Measurements from ENCODE around the gene CAMSAP2. TPM values are rescaled to one million over a fixed set of nuclear protein-coding genes. Genes with fewer than 3 reads are reported as not detected.

Gene CAMSAP2
- total RNA-seq, 6 experiments from 2014 or later, result 30.2 to 35.6 (median 33.3) TPM

DNA sequence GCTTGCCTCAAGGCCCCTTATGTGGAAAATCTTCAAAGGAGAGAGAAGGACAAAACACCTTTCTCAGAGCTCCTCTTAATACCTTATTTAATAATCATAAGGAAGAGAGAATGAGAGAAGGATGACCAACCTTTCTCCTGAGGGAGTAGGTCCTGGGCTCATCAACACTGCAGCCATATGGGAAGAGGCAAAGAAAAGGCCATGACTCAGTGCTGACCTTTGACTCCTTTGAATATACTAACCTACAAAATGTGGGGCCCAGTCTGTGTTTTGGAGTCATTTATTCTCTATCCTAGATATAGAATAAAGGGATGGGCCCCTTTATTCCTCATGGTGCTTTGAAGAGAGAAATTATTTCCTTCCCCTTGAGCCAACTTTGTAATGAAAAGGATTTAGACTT, 38.3 kb downstream of the CAMSAP2 start:
- H3K27ac Mint-ChIP-seq, result 0 out of 2 replicates have a peak overlapping the region, but pooled peaks have one; percentile 77

DNA sequence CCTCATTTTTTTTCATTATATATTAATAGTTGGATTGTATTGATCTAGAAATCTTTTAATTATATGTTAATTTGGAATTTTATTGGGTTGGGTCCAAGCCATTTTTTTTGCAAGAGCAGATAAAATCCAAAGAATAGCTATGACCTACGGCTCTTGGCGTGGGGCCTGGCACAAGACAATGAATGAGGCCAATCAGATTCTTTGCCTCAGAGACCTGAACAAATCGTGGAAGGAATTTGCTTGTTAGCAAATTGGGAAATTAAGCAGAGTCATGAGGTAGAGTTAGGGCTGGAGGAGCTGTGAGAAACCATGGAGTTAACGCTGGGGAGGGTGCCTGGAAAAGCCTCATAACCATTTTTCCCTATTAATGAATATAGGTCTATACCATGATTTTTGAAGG, 40.1 kb downstream of the CAMSAP2 start:
- no peak overlapping the region for H3K27ac Mint-ChIP-seq
- H3K36me3 Mint-ChIP-seq (ENCODE audit: low read depth), result peaks cover 23% of the 10 kb centered on the region
- no peak for TF ChIP-seq CTCF (IDR thresholded peaks at IDR 0.05)
- H3K4me3 Mint-ChIP-seq, result no peak overlapping the region
- no peaks in the 10 kb centered on the region for H3K27me3 Mint-ChIP-seq (ENCODE audit: insufficient read depth)
- peaks cover 70% of the 10 kb centered on the region for H3K4me1 Mint-ChIP-seq (ENCODE audit: low read depth)
- H3K9me3 Mint-ChIP-seq, result no peaks in the 10 kb centered on the region
- DNase-seq, result no peak

More for the DNA sequence above, 38.3 kb downstream of the CAMSAP2 start:
- Mint-ChIP-seq H3K9me3 (no peaks in the 10 kb centered on the region), H3K27me3 (ENCODE audit: insufficient read depth) (no peaks in the 10 kb centered on the region), H3K4me3 (no peak overlapping the region), H3K36me3 (ENCODE audit: low read depth) (peaks cover 7% of the 10 kb centered on the region), H3K4me1 (ENCODE audit: low read depth) (peaks cover 69% of the 10 kb centered on the region)
- peak; percentile 15 for DNase-seq
- TF ChIP-seq CTCF (IDR thresholded peaks at IDR 0.05), result no peak

DNA sequence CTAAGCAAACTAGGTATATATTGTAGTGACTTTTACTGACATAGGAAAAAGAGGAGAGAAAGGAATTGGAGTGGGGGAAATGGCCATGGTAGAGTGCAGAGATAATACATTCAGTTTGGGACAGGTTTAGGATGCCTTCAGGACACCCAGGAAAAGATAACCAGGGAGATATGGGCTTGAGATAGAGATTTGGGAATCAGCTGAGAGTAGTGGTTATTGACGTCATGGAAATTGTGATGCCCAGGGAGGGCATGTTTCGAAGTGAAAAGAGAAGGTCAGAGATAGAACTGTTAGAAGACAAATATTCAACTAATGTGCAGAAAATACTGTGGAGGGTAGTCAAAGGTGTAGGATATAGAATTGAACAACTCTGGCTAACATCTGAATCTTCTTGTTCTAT, 40.6 kb downstream of the CAMSAP2 start:
- peaks cover 70% of the 10 kb centered on the region for H3K4me1 Mint-ChIP-seq (ENCODE audit: low read depth)
- TF ChIP-seq CTCF (IDR thresholded peaks at IDR 0.05), result no peak
- no peaks in the 10 kb centered on the region for H3K9me3 Mint-ChIP-seq
- H3K4me3 Mint-ChIP-seq, result no peak overlapping the region
- H3K27me3 Mint-ChIP-seq (ENCODE audit: insufficient read depth), result no peaks in the 10 kb centered on the region
- DNase-seq, result no peak
- H3K36me3 Mint-ChIP-seq (ENCODE audit: low read depth), result peaks cover 26% of the 10 kb centered on the region
- H3K27ac Mint-ChIP-seq, result no peak overlapping the region

DNA sequence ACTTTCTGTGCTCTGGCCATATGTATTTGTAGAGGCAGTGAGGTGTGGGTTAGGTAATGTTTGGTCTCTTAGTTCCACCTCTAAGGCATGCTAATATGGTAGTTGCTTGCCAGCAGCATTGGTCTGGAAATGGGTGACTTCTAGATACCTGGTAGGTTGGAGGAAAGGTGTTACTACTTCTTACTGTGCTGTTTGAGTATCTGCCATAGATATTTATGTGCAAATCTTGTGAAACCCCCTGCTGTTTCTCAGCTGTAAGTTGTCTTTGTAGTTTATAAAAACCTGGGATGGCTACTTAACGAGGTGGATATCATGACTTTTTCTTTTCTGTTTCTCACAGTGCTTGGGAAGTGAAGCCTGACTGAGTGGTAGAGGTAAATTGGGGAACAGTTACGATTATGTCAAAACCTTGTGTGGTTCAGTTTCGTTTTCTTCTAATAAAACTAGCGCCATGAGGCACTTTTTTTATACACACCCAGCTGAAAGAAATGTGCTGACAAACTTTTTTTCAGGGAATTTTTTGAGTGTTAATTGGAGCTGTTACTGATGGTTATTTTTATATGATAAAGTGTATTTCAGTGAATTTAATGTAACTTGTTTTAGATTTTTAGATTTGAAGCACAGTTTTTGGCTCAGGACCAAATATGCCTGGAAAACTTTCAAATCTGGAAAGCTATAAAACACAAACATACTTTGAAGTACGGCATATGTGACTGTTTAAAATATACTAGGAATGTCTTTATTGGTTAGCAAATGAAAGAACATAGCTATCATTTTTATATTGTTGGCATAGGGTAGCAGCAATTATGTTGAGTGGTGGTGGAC, 42.1 kb downstream of the CAMSAP2 start:
- peak overlapping the region; percentile 73 for H3K27ac Mint-ChIP-seq
- no peak for DNase-seq
- no peaks in the 10 kb centered on the region for H3K27me3 Mint-ChIP-seq (ENCODE audit: insufficient read depth)

DNA sequence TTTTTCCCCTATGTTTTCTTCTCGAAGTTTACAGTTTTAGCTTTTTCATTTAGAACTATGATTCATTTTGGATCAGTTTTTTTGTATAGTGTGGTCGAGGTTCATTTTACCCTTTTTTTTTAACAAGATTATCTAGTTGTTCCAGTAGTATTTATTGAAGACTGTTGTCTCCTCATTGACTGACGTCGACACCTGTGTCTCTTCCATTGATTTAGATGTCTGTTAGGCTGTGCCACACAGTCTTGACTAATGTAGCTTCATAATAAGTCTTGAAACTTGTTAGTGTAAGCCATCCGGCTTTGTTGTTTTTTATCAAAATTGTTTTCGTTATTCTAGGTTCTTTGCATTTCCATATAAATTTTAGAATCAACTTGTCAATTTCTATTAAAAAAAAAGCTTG, 45.2 kb downstream of the CAMSAP2 start:
- no peak overlapping the region for H3K27ac Mint-ChIP-seq
- TF ChIP-seq CTCF (IDR thresholded peaks at IDR 0.05), result no peak
- no peak overlapping the region for H3K4me3 Mint-ChIP-seq
- no peaks in the 10 kb centered on the region for H3K9me3 Mint-ChIP-seq
- no peak for DNase-seq
- H3K27me3 Mint-ChIP-seq (ENCODE audit: insufficient read depth), result no peaks in the 10 kb centered on the region
- peaks cover 30% of the 10 kb centered on the region for H3K36me3 Mint-ChIP-seq (ENCODE audit: low read depth)
- H3K4me1 Mint-ChIP-seq (ENCODE audit: low read depth), result peaks cover 57% of the 10 kb centered on the region

More for the DNA sequence above, 42.1 kb downstream of the CAMSAP2 start:
- Mint-ChIP-seq H3K4me3 (peak overlapping the region; percentile 82), H3K9me3 (no peaks in the 10 kb centered on the region), H3K4me1 (ENCODE audit: low read depth) (peaks cover 67% of the 10 kb centered on the region), H3K36me3 (ENCODE audit: low read depth) (peaks cover 26% of the 10 kb centered on the region)
- peak; percentile 22; the same call in 1 of the 2 replicates for TF ChIP-seq CTCF (IDR thresholded peaks at IDR 0.05)

Measured in HFFc6 (cell line).